Neural progenitor cell (in vitro differentiated cells): ENCODE results near the gene TYRO3. TPM values are rescaled to one million over a fixed set of nuclear protein-coding genes. Genes with fewer than 3 reads are reported as not detected.

Source experiments
- DNase-seq: peaks from one replicate; pipeline ENCODE4 v3.0.0-alpha.2; 2016; ENCODE audit warnings: low spot score
- H2AFZ ChIP-seq: fragments of 200-600 bp; sonication (generic); replicated peaks from 2 replicates; pipeline ENCODE4 v1.6.1; 2016; ENCODE audit warnings: antibody characterized with exemption
- H3F3A ChIP-seq: fragments of 200-600 bp; sonication (generic); 2 replicates; pipeline ENCODE4 v1.6.1; 2016; ENCODE audit warnings: antibody characterized with exemption, low read depth
- H3K27ac ChIP-seq: fragments of 200-600 bp; sonication (generic); 2 replicates; pipeline ENCODE4 v1.5.1; 2016; ENCODE audit warnings: mild to moderate bottlenecking
- H3K27me3 ChIP-seq: fragments of 200-600 bp; sonication (generic); 2 replicates; pipeline ENCODE4 v1.6.1; 2016; ENCODE audit warnings: mild to moderate bottlenecking, moderate library complexity
- H3K36me3 ChIP-seq: fragments of 200-600 bp; sonication (generic); 2 replicates; pipeline ENCODE4 v1.5.1; 2016
- H3K4me1 ChIP-seq: fragments of 200-600 bp; sonication (generic); 2 replicates; pipeline ENCODE4 v1.6.1; 2016; ENCODE audit warnings: mixed run types
- H3K4me2 ChIP-seq: fragments of 200-600 bp; sonication (generic); 2 replicates; pipeline ENCODE4 v1.6.1; 2016
- H3K4me3 ChIP-seq: fragments of 200-600 bp; sonication (generic); 2 replicates; pipeline ENCODE4 v1.5.1; 2016
- H3K79me2 ChIP-seq: fragments of 200-600 bp; sonication (generic); 2 replicates; pipeline ENCODE4 v1.6.1; 2016; ENCODE audit warnings: low read depth
- H3K9ac ChIP-seq: fragments of 200-600 bp; sonication (generic); 2 replicates; pipeline ENCODE4 v1.6.1; 2016
- H3K9me3 ChIP-seq: fragments of 200-600 bp; sonication (generic); 2 replicates; pipeline ENCODE4 v1.5.1; 2016; ENCODE audit warnings: low read depth
- H4K20me1 ChIP-seq: fragments of 200-600 bp; sonication (generic); 2 replicates; pipeline ENCODE4 v1.6.1; 2016; ENCODE audit warnings: low read depth
- H3K27ac Mint-ChIP-seq: 3 replicates; pipeline ENCODE4 v1.8.0; 2021; ENCODE audit warnings: mixed read lengths
- H3K27me3 Mint-ChIP-seq: 2 replicates; pipeline ENCODE4 v1.8.0; 2022; ENCODE audit warnings: low read depth, mild to moderate bottlenecking, inconsistent platforms, moderate library complexity, mixed read lengths; ENCODE audit not compliant: insufficient read depth
- H3K36me3 Mint-ChIP-seq: 3 replicates; pipeline ENCODE4 v1.8.0; 2021; ENCODE audit warnings: mixed read lengths
- H3K4me1 Mint-ChIP-seq: 3 replicates; pipeline ENCODE4 v1.8.0; 2021; ENCODE audit warnings: mixed read lengths
- H3K4me3 Mint-ChIP-seq: 3 replicates; pipeline ENCODE4 v1.8.0; 2021; ENCODE audit warnings: mild to moderate bottlenecking, moderate library complexity, mixed read lengths
- H3K9me3 Mint-ChIP-seq: 3 replicates; pipeline ENCODE4 v1.8.0; 2020; ENCODE audit warnings: mixed read lengths
- EZH2 ChIP-seq: fragments of 200-600 bp; sonication (generic); IDR thresholded peaks from 2 replicates; pipeline ENCODE4 v1.6.1; 2017; ENCODE audit warnings: antibody characterized with exemption, mild to moderate bottlenecking, moderate library complexity
- EZH2phosphoT487 ChIP-seq: fragments of 200-600 bp; sonication (generic); IDR thresholded peaks from 2 replicates; pipeline ENCODE4 v1.6.1; 2017; ENCODE audit warnings: antibody characterized with exemption
- total RNA-seq: library from RNA; depleted of rRNA; stranded (reverse); fragments of >200 nt; gene quantifications from 2 replicates; pipeline ENCODE4 v1.2.3, GENCODE V29; 2015; ENCODE audit warnings: low replicate concordance
- TF ChIP-seq, protein P1 (sequence below): fragments of 200-600 bp; sonication (generic); IDR thresholded peaks from 2 replicates; pipeline ENCODE4 v1.5.1; 2017; ENCODE audit warnings: antibody characterized with exemption, mild to moderate bottlenecking

Gene TYRO3
- total RNA-seq, 1 donor from 2014 or later = 59.1 TPM

DNA sequence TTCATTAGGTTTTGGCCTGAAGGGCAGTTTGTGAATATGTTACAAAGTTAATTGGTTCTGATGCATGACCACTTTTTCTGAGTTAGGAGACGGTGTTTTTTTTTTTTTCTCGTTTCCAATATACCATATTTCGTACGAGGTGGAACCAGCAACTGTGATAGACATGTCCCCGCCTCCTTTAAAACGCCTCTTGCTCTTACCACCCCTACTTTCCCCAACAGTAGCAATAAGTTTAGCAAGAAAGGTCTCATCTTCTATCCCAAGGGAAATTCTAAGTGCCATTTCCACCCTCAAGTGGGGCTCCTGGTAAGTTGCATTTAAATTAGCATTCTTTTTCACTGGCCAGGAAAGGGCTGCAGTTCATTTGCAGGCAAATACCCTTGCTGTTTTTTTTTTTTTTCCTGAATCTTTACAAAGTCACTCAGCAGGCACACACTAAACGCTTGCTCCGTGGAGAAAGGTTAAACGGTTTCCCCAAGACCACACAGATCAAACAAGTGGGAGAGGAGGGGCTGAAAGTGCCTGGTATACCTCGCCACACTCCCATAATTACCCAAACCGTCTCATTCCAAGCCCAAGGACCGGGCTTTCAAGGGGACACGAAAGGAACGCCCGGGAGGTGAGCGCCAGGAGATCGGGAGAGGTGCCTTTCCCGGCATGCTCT is 61.7 kb downstream of the TYRO3 start:
- Histone ChIP-seq H3K9ac (no peak overlapping the region), H3K27ac (no peak overlapping the region), H3K4me1 (no peaks in the 10 kb centered on the region), H4K20me1 (no peaks in the 10 kb centered on the region), H3K36me3 (no peaks in the 10 kb centered on the region), H3K4me2 (peak overlapping the region; percentile 67), H3K4me3 (peak overlapping the region; percentile 29), H3F3A (peaks cover 21% of the 10 kb centered on the region), H2AFZ (peak overlapping the region; percentile 90), H3K9me3 (no peaks in the 10 kb centered on the region), H3K27me3 (peaks cover 32% of the 10 kb centered on the region), H3K79me2 (no peaks in the 10 kb centered on the region)
- TF ChIP-seq, protein P1, sequence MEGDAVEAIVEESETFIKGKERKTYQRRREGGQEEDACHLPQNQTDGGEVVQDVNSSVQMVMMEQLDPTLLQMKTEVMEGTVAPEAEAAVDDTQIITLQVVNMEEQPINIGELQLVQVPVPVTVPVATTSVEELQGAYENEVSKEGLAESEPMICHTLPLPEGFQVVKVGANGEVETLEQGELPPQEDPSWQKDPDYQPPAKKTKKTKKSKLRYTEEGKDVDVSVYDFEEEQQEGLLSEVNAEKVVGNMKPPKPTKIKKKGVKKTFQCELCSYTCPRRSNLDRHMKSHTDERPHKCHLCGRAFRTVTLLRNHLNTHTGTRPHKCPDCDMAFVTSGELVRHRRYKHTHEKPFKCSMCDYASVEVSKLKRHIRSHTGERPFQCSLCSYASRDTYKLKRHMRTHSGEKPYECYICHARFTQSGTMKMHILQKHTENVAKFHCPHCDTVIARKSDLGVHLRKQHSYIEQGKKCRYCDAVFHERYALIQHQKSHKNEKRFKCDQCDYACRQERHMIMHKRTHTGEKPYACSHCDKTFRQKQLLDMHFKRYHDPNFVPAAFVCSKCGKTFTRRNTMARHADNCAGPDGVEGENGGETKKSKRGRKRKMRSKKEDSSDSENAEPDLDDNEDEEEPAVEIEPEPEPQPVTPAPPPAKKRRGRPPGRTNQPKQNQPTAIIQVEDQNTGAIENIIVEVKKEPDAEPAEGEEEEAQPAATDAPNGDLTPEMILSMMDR = no peak
- TF ChIP-seq EZH2phosphoT487 (no peak), EZH2 (no peak)
- Mint-ChIP-seq H3K4me1 (peaks cover 9% of the 10 kb centered on the region), H3K4me3 (peak overlapping the region; percentile 84), H3K36me3 (no peaks in the 10 kb centered on the region), H3K27ac (no peak overlapping the region), H3K27me3 (peaks cover 6% of the 10 kb centered on the region), H3K9me3 (peaks cover 13% of the 10 kb centered on the region)
- no peak for DNase-seq

DNA sequence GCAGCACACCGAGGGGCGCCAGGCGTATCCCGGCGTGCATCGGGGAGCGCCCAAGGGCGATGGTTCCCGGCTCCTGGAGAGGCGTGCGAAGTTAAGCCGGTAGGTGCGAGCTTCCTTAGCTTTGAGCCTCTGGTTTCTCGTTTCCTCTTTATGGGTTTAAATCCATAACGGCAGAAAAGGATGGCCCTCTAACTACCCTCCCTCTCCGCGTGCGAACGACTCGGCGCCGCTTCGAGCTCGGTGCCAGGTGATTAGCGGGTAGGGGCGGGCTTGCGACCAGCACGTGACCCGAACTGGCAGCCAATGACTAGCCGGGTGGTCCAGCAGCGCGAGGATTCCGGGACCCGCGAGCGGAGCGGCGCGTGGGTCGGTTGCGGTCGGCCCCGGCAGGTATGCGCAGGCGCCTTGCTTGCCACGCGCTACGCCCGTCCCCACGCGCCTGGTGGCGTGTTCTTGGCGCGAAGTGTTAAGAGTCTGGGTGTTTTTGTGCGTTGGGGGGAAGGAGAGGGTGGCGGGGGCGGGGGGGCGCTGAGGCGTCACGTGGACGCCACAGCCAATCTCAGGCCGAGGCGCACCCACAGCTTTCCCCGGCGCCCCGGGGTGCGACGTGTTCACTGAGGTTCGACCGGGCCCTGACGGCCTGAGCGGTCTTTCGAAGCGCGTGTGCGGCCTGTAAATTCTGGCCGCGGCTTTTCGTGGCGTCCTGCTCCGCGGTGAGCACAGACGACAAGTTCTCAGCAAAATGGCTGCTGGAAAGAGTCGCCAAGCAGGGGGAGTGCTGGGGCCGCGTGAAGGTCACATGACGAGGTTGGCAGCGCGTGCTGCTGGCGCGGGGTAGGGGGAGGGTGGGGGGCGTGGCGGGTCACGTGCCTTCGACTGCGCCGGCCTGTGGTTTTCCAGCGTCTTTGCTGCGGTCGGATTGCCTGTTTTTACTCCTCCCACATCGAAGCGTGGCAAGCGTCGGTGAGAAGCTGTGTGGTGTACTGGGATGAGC is 62.5 kb downstream of the TYRO3 start:
- Mint-ChIP-seq H3K27ac (no peak overlapping the region), H3K9me3 (peaks cover 13% of the 10 kb centered on the region), H3K4me1 (peaks cover 9% of the 10 kb centered on the region), H3K27me3 (peaks cover 5% of the 10 kb centered on the region), H3K4me3 (peak overlapping the region; percentile 84), H3K36me3 (no peaks in the 10 kb centered on the region)
- Histone ChIP-seq H3K27me3 (peaks cover 32% of the 10 kb centered on the region), H4K20me1 (no peaks in the 10 kb centered on the region), H3K9me3 (no peaks in the 10 kb centered on the region), H3K27ac (no peak overlapping the region), H2AFZ (peak overlapping the region; percentile 90), H3K4me2 (peak overlapping the region; percentile 67), H3K9ac (no peak overlapping the region), H3F3A (peaks cover 21% of the 10 kb centered on the region), H3K79me2 (no peaks in the 10 kb centered on the region), H3K36me3 (no peaks in the 10 kb centered on the region), H3K4me3 (peak overlapping the region; percentile 29), H3K4me1 (no peaks in the 10 kb centered on the region)
- DNase-seq = peak; percentile 78
- TF ChIP-seq, protein P1 = no peak
- TF ChIP-seq EZH2 (no peak), EZH2phosphoT487 (peak; percentile 47)

- peaks cover 21% of the 10 kb centered on the region for H3F3A ChIP-seq
- Mint-ChIP-seq H3K4me3 (peak overlapping the region; percentile 84), H3K9me3 (peaks cover 4% of the 10 kb centered on the region)
These were observed 63.9 kb downstream of the TYRO3 start for GRCh38 chr15:41622901-41623300.

More at GRCh38 chr15:41622901-41623300, 63.9 kb downstream of the TYRO3 start:
- no peaks in the 10 kb centered on the region for H3K36me3 ChIP-seq
- no peak overlapping the region for H3K27ac Mint-ChIP-seq
- peaks cover 2% of the 10 kb centered on the region for H3K27me3 Mint-ChIP-seq
- H3K27me3 ChIP-seq = peaks cover 32% of the 10 kb centered on the region
- H3K4me3 ChIP-seq = no peak overlapping the region
- H4K20me1 ChIP-seq = no peaks in the 10 kb centered on the region
- H3K4me2 ChIP-seq = no peak overlapping the region
- H3K4me1 Mint-ChIP-seq = peaks cover 9% of the 10 kb centered on the region
- no peak for TF ChIP-seq EZH2
- no peak for TF ChIP-seq EZH2phosphoT487
- TF ChIP-seq, protein P1 = no peak
- no peak overlapping the region for H3K9ac ChIP-seq
- no peak overlapping the region for H3K27ac ChIP-seq
- H3K79me2 ChIP-seq = no peaks in the 10 kb centered on the region
- H2AFZ ChIP-seq = no peak overlapping the region
- H3K36me3 Mint-ChIP-seq = peaks cover 4% of the 10 kb centered on the region
- no peaks in the 10 kb centered on the region for H3K4me1 ChIP-seq
- no peak for DNase-seq
- no peaks in the 10 kb centered on the region for H3K9me3 ChIP-seq
